Measurements from ENCODE around the gene DRC7.

The DRC7 gene

DNA sequence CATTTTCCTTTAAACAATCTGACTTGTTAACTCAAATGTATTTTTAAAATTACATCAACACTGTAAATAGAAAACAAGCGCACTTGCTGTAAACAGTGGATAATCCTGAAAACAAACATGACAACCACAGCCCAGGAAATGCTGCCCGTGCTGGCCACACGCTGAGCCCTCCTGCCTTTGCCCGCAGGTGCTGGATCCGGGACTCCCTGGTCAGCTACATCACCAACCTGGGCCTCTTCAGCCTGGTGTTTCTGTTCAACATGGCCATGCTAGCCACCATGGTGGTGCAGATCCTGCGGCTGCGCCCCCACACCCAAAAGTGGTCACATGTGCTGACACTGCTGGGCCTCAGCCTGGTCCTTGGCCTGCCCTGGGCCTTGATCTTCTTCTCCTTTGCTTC lies 33.1 kb upstream of the DRC7 start:
- no peak for DNase-seq (ENCODE audit: low read depth in 2 of 2)
- TF ChIP-seq, protein P1, sequence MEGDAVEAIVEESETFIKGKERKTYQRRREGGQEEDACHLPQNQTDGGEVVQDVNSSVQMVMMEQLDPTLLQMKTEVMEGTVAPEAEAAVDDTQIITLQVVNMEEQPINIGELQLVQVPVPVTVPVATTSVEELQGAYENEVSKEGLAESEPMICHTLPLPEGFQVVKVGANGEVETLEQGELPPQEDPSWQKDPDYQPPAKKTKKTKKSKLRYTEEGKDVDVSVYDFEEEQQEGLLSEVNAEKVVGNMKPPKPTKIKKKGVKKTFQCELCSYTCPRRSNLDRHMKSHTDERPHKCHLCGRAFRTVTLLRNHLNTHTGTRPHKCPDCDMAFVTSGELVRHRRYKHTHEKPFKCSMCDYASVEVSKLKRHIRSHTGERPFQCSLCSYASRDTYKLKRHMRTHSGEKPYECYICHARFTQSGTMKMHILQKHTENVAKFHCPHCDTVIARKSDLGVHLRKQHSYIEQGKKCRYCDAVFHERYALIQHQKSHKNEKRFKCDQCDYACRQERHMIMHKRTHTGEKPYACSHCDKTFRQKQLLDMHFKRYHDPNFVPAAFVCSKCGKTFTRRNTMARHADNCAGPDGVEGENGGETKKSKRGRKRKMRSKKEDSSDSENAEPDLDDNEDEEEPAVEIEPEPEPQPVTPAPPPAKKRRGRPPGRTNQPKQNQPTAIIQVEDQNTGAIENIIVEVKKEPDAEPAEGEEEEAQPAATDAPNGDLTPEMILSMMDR (IDR thresholded peaks at IDR 0.05; ENCODE audit: low read depth, low read length), result no peak
- no peak overlapping the region for H3K4me3 ChIP-seq (replicated peaks in 1 of 2; ENCODE audit: low read depth in 2 of 2, low read length in 2 of 2)

DNA sequence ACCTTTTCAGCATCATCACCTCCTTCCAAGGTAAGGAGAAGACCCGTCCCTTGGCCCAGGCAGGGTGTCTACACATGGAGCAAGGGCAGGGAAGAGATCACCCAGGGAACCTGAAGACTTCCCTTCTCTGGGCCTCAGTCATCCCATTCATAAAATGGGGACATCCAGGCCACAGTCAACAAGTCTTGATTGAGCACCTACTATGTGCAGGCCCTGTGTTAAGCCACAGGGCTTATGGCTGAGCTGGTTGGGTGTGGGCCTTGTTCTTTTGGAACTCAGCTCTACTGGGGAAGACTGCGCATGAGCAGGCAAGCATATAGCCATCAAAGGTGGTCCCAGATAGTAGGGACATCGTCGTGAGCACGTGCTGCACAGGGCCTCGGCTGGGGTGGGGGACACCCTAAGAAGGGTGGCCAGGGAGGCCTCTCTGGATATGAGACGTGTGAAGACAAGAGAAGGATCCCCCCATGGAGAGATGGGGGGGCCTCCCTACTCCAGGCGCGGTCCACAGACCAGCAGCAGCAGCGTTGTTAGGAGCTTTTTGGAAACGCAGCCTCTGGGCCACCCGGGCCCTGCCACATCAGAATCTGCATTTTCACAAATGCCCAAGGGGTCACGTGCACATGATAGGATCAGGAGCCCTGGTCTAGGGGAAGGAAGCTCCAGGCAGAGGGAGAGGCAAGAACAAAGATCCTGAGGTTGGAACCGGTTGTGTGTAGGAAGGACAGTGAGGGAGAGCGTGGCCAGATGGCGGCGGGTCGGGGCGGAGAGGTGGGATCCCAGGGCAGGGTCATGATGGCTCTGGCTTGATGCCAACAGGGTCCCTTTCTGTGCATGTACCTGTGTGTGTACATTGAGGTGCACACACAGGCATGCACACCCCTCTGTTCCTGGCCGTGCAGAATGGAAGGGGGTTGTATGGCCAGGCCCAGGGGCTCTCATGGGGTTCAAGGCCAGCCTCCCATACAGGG lies 32.4 kb upstream of the DRC7 start:
- no peak overlapping the region for H3K4me3 ChIP-seq (replicated peaks in 1 of 2; ENCODE audit: low read depth in 2 of 2, low read length in 2 of 2)
- TF ChIP-seq, protein P1 (IDR thresholded peaks at IDR 0.05; ENCODE audit: low read depth, low read length), result no peak
- DNase-seq (ENCODE audit: low read depth in 2 of 2), result no peak

DNA sequence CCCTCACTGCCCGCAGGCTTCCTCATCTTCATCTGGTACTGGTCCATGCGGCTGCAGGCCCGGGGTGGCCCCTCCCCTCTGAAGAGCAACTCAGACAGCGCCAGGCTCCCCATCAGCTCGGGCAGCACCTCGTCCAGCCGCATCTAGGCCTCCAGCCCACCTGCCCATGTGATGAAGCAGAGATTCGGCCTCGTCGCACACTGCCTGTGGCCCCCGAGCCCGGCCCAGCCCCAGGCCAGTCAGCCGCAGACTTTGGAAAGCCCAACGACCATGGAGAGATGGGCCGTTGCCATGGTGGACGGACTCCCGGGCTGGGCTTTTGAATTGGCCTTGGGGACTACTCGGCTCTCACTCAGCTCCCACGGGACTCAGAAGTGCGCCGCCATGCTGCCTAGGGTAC lies 31.2 kb upstream of the DRC7 start:
- H3K4me3 ChIP-seq (replicated peaks in 1 of 2; ENCODE audit: low read depth in 2 of 2, low read length in 2 of 2), result no peak overlapping the region
- TF ChIP-seq, protein P1 (IDR thresholded peaks at IDR 0.05; ENCODE audit: low read depth, low read length), result no peak
- no peak for DNase-seq (ENCODE audit: low read depth in 2 of 2)

DNA sequence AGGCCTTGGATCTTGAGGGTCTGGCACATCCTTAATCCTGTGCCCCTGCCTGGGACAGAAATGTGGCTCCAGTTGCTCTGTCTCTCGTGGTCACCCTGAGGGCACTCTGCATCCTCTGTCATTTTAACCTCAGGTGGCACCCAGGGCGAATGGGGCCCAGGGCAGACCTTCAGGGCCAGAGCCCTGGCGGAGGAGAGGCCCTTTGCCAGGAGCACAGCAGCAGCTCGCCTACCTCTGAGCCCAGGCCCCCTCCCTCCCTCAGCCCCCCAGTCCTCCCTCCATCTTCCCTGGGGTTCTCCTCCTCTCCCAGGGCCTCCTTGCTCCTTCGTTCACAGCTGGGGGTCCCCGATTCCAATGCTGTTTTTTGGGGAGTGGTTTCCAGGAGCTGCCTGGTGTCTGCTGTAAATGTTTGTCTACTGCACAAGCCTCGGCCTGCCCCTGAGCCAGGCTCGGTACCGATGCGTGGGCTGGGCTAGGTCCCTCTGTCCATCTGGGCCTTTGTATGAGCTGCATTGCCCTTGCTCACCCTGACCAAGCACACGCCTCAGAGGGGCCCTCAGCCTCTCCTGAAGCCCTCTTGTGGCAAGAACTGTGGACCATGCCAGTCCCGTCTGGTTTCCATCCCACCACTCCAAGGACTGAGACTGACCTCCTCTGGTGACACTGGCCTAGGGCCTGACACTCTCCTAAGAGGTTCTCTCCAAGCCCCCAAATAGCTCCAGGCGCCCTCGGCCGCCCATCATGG lies 30.5 kb upstream of the DRC7 start:
- no peak overlapping the region for H3K4me3 ChIP-seq (replicated peaks in 1 of 2; ENCODE audit: low read depth in 2 of 2, low read length in 2 of 2)
- no peak for DNase-seq (ENCODE audit: low read depth in 2 of 2)
- TF ChIP-seq, protein P1 (IDR thresholded peaks at IDR 0.05; ENCODE audit: low read depth, low read length), result no peak

DNA sequence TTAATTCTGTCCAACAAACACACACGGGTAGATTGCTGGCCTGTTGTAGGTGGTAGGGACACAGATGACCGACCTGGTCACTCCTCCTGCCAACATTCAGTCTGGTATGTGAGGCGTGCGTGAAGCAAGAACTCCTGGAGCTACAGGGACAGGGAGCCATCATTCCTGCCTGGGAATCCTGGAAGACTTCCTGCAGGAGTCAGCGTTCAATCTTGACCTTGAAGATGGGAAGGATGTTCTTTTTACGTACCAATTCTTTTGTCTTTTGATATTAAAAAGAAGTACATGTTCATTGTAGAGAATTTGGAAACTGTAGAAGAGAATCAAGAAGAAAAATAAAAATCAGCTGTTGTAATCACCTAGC lies 30.0 kb upstream of the DRC7 start:
- H3K4me3 ChIP-seq (replicated peaks in 1 of 2; ENCODE audit: low read depth in 2 of 2, low read length in 2 of 2), result no peak overlapping the region
- TF ChIP-seq, protein P1 (IDR thresholded peaks at IDR 0.05; ENCODE audit: low read depth, low read length), result no peak
- no peak for DNase-seq (ENCODE audit: low read depth in 2 of 2)

DNA sequence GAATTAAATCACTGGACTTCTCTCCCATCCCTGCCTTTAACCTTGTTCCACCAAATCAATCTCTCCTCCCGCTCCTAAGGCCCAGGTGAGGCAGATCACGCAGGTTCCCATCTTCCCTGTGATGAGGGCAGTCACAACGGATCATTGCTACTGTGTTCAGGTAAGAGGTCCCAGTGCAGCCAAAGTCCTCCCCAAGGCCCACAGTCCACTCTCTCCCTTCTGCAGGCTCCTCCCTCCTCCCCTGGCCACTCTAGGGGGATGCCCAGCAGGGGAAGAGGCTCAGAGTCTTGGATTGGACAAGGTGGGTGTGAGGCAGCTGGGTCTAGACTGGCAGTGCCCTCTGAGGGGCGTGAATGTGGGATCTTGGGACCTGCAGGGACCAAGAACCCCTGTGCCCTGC lies 29.1 kb upstream of the DRC7 start:
- TF ChIP-seq, protein P1 (IDR thresholded peaks at IDR 0.05; ENCODE audit: low read depth, low read length), result no peak
- no peak for DNase-seq (ENCODE audit: low read depth in 2 of 2)
- H3K4me3 ChIP-seq (replicated peaks in 1 of 2; ENCODE audit: low read depth in 2 of 2, low read length in 2 of 2), result no peak overlapping the region
